Activated CD4-positive, alpha-beta T cell treated with anti-CD3 and anti-CD28 coated beads for 4 hours (primary cell): ENCODE results near the gene TMEM243.
"Not testable (repeated sequence)": the region's sequence is repeated elsewhere in the genome, so short reads cannot be mapped to it uniquely, and the experiment has no call there.

ENCODE experiments used
- DNase-seq, 2 donors: peaks; one replicate each; pipeline ENCODE4 v3.0.0-alpha.2; 2020

Gene TMEM243, protein sequence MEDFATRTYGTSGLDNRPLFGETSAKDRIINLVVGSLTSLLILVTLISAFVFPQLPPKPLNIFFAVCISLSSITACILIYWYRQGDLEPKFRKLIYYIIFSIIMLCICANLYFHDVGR

DNA sequence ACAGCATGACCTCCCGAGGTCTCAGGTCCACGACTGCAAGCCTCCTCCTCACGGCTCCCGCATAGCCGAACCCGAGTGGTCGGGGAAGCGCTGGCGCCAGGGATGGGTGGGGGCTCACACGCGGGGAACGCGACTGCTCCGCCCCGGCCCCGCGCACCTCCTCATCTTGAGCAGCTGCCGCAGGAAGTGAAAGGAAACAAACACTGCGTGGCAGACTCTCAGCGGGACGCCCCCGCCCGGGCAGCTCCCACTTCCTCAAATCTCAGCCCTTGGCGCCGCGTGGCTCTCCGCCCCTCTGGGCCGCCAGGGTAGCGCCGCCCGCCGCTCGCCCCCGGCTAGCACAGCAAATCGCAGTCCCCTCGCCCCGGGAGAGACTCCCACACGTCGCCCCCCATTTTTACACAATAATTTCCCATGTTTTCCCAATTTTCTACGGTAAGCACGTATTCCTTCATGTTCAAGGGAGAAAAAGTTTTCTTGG lies at the start of gene TMEM243:
Gene TMEM243, minus strand, starts transcription at position 188 of the 481 bp plus-strand sequence. CDS start 229 bp downstream, outside the sequence.
- peak; percentile 84 to 89 for DNase-seq

- no peak for DNase-seq
Measured at GRCh38 chr7:87267239-87267900, 47.8 kb upstream of the TMEM243 start.

DNA sequence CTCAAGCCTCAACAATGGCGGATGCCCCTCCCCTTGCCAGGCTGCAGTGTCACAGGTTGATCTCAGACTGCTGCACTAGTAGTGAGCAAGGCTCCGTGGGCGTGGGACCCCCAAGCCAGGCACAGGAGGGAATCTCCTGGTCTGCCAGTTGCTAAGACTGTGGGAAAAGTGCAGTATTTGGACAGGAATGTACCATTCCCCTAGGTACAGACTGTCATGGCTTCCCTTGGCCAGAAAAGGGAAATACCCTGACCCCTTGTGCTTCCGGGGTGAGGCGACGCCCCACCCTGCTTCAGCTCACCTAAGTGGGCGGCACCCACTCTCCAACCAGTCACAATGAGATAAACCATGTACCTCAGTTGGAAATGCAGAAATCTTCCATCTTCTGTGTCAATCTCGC lies 44.0 kb upstream of the TMEM243 start:
- DNase-seq: no peak

GRCh38 chr7:87253589-87254087 lies 34.1 kb upstream of the TMEM243 start:
- no peak for DNase-seq

DNA sequence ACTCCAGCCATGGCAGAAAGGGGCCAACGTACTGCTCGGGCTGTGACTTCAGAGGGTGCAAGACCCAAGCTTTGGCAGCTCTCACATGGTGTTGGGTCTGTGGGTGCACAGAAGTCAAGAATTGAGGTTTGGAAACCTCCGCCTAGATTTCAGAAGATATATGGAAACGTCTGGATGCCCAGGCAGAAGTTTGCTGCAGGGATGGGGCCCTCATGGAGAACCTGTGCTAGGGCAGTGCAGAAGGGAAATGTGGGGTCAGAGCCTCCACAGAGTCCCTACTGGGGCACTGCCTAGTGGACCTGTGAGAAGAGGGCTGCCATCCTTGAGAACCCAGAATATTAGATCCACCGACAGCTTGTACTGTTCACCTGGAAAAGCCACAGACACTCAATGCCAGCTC lies 26.1 kb upstream of the TMEM243 start:
- DNase-seq: not testable (repeated sequence)

GRCh38 chr7:87238464-87239051 lies 19.0 kb upstream of the TMEM243 start:
- DNase-seq: not testable (repeated sequence)

GRCh38 chr7:87234949-87235348 lies 15.4 kb upstream of the TMEM243 start:
- no peak for DNase-seq

DNA sequence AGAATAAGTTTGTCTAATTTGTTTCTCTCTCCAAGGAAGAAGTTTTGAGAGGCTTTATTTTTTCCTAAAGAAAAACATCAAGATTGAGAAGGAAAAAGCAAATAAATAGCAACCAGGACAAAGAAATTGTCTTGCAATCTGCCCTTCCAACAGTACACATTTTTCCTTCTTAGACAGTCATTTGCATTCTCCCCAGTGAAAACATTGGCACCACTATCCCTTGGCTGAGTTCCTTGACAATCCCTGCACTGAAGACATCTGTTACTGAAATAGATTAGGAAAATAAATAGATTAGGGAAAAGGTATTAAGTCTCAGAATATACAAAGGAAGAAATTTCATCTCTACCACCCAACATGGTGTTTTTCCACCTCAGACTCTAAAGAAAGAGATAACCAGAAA lies 12.2 kb upstream of the TMEM243 start:
- DNase-seq: no peak

DNA sequence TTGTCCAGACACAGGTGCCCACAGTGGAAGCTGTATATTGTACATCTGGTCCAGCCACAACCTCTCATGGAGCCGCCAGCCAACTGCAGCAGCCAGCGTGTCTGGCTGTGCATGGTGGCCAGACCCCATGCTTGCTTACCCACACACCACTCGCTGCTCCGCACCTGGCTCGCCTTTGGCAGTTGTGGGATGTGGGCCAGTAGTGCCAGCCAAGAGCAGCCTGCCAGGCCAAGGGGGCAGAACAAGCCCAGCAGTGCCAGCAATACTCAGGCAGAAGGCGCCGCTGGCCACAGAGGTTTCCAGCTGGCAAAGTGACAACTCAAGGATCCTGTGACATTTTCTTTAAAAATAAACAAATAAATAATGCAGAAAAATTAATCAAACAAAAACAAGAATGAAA lies 11.7 kb upstream of the TMEM243 start:
- DNase-seq: no peak

GRCh38 chr7:87226495-87226894 lies 7.0 kb upstream of the TMEM243 start:
- DNase-seq: no peak

DNA sequence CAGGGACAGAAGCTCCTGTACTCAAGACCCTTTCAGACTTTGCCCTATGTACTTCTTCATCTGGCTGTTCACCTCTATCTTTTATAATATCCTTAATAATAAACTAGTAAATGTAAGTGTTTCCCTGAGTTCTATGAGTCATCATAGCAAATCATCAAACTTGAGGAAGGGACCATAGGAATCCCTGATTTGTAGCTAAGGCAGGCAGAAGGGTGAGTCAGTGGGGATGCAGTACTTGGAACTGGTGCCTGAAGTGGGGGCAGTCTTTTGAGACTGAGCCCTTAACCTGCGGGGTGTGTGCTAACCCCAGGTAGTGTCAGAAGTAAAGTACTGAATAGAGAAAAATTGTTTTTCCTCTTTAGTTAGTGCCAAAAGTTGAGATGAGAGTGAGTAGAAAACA lies 6.2 kb upstream of the TMEM243 start:
- no peak for DNase-seq

DNA sequence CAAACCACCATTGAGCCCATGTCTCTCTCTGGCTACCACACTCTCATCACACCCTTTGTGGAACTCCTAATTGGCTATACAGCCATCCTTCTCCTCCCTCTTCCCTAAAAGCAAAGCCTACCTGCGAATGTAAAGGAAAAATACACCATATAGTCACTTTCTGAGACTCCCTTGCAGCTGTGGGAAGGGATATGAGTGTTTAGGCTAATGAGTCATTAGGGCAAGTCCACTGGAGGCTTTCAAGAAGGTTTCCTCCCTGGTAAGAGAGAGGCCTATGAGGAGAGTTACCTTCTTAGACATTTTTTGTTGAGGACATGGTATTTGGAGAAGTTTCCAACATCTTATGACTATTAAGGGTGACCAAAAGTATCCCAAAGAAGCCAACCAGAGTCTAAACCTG lies 4.1 kb upstream of the TMEM243 start:
- no peak for DNase-seq

DNA sequence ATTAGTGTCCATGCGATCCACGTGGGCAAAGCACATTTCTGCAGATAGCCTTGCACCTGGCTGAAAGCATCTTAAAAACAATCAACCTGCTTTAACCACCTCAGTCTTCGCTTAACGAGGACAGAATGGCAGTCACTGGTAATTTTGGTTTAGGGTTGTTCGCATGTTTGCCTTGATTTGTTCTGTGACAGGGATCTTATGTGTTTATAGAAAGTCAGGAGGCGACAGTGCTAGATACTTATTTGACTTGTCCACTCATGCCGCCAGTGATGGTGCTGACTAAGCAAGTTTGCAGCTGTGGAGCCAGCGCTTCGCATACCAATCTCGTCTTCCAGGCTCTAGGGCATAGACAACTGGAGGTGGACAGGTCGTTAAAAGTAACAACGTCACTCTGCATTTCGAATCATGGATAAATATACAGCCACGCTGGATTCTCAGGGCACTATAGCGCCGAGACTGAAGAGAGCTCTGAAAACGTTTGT lies 1.2 kb upstream of the TMEM243 start:
- DNase-seq: no peak

DNA sequence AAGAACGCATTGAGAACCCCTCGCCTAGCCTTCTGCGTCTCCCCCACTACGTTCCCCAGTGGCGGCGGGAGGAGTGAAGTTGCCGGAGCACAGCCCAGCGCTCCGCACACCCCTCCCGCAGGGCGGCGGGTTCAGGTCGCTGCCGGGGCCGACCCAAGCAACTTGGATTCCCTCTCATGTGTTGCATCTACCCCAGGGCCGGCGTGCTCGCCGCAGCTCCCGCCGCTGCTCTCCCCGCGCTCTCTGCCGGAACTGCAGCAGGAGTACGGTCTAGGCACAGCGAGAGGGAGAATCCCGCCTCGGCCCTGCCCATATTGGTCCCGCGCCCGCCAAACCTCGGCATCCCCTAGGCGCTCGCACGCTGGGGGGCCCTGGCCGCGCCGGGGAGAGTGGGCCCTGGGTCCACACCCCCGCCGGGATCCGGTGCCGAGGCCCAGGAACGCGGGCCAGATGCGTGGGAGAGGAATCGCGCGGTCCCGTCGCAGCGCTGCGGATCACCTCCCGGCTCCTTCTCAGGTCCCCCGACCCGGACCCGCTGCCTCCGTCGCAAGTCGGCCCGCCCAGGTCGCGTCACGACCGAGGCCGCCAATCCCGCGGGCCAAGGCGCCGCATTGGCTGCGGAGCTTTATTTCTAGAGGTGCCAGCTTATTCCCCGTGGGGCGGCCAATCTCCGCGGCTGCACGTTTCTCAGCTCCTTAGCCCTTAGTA lies 648 bp upstream of the TMEM243 start:
- DNase-seq: peak; percentile 79 to 80

- DNase-seq: peak; percentile 22 to 33
Measured at GRCh38 chr7:87218796-87219544, 562 bp downstream of the TMEM243 start.

DNA sequence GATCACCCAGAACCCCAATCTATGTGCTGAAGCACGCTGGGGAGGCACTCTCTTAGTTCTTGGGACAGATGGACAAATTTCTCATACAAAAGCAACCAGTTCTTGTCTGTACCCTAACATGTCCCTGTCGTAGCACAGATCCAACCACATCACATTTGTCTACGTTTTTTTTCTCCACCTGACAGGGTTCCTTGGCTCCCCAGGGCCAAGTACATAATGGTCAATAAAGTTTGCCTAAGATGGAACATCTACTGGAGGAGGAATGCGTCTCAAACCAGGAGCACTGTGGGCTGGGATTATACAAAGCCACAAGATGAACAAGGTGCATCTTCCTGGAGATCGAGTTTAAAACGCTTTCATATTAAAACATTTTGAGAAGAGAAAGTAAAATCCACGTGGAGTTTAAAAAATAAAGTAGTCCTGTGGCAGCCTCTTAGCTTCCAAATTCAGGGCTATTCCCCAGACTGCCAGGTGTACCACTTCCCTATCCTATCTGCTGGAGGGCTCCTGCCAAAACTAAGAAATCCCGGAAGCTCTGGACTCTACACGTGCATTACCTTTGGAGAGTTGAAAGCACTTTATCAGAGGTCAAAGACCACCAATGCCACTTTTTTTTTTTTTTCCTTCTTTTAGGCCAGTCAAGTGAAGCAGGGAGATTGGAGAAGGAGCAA lies 1.4 kb downstream of the TMEM243 start:
- no peak for DNase-seq

GRCh38 chr7:87216701-87217508 lies 2.6 kb downstream of the TMEM243 start:
- peak; percentile 51 to 53 for DNase-seq

- no peak for DNase-seq
Measured at GRCh38 chr7:87215046-87215445, 4.5 kb downstream of the TMEM243 start.

DNA sequence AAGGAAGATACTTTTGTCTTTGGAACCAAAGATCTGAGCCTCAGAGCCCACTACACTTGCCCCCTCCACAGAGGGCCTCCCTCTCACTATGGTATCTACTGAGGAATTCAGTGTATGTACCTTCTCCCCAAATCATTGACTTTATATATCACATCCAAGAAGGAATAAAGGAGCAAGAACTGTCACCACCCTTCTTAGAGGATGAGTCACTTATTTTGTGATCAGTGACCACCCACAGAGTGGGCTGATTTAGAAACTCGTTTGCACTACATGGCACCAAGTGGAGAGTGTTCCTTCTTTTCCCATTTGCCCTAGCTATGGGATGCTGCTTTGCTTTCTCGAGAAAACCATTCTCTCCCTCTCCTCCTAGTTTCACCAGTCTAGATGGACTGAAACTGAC lies 5.7 kb downstream of the TMEM243 start:
- DNase-seq: no peak

GRCh38 chr7:87213252-87213651 lies 6.3 kb downstream of the TMEM243 start:
- DNase-seq: no peak

- DNase-seq: no peak
Measured at GRCh38 chr7:87212498-87212897, 7.0 kb downstream of the TMEM243 start.
